Choroid plexus epithelial cell (primary cell): ENCODE data around the gene WASF2.

Source experiments
- DNase-seq: peaks from one replicate; pipeline ENCODE4 v3.0.0-alpha.2; 2010; ENCODE audit warnings: low read depth
- H3K4me3 ChIP-seq: 2 replicates; pipeline ENCODE4 v1.5.1; 2011; ENCODE audit warnings: low read depth, mild to moderate bottlenecking, control low read depth, low read length, moderate library complexity
- CTCF ChIP-seq: conservative IDR thresholded peaks from 2 replicates; pipeline ENCODE4 v1.5.1; 2011; ENCODE audit warnings: low read depth, mild to moderate bottlenecking, control low read depth, inconsistent platforms, low read length, moderate library complexity

The WASF2 gene

GRCh38 chr1:27530192-27530591 is 40.2 kb upstream of the WASF2 start:
- no peak for DNase-seq
- TF ChIP-seq CTCF, result no peak
- H3K4me3 ChIP-seq, result no peak overlapping the region

- no peak for DNase-seq
- no peak for TF ChIP-seq CTCF
- H3K4me3 ChIP-seq, result no peak overlapping the region
These were observed 39.7 kb upstream of the WASF2 start for GRCh38 chr1:27529704-27530018.

GRCh38 chr1:27528818-27529703 is 39.1 kb upstream of the WASF2 start:
- peak; percentile 66 for DNase-seq
- TF ChIP-seq CTCF, result no peak
- H3K4me3 ChIP-seq, result no peak overlapping the region

- DNase-seq, result no peak
- no peak for TF ChIP-seq CTCF
- peak overlapping the region; percentile 24 for H3K4me3 ChIP-seq
These were observed 38.2 kb upstream of the WASF2 start for GRCh38 chr1:27527890-27528817.

- peak; percentile 91 for DNase-seq
- TF ChIP-seq CTCF, result no peak
- H3K4me3 ChIP-seq, result peak overlapping the region; percentile 24
These were observed 37.4 kb upstream of the WASF2 start for GRCh38 chr1:27527223-27527889.

GRCh38 chr1:27526569-27527222 is 36.7 kb upstream of the WASF2 start:
- DNase-seq, result no peak
- H3K4me3 ChIP-seq, result peak overlapping the region; percentile 6
- no peak for TF ChIP-seq CTCF
